BE2C (cell line): Measurements from ENCODE around the gene MBOAT7.

Experiments used
- DNase-seq: peaks from one replicate; pipeline ENCODE4 v3.0.0-alpha.2; 2020
- H3K27me3 ChIP-seq: fragments of 250-450 bp; sonication (Bioruptor Pico); 2 replicates; pipeline ENCODE4 v1.5.1; 2020; ENCODE audit warnings: mild to moderate bottlenecking
- H3K36me3 ChIP-seq: fragments of 250-450 bp; sonication (Bioruptor Pico); 2 replicates; pipeline ENCODE4 v1.5.1; 2020; ENCODE audit warnings: mild to moderate bottlenecking
- H3K4me1 ChIP-seq: fragments of 250-450 bp; sonication (Bioruptor Pico); 2 replicates; pipeline ENCODE4 v1.5.1; 2020
- H3K4me3 ChIP-seq: 2 replicates; pipeline ENCODE4 v1.5.1; 2011; ENCODE audit warnings: low read depth, low read length
- H3K9me3 ChIP-seq: fragments of 250-450 bp; sonication (Bioruptor Pico); 2 replicates; pipeline ENCODE4 v1.5.1; 2020
- TF ChIP-seq, protein P1 (sequence below): IDR thresholded peaks from 2 replicates; pipeline ENCODE4 v1.5.1; 2012; ENCODE audit warnings: mild to moderate bottlenecking, low read depth, low read length

MBOAT7 gene

DNA sequence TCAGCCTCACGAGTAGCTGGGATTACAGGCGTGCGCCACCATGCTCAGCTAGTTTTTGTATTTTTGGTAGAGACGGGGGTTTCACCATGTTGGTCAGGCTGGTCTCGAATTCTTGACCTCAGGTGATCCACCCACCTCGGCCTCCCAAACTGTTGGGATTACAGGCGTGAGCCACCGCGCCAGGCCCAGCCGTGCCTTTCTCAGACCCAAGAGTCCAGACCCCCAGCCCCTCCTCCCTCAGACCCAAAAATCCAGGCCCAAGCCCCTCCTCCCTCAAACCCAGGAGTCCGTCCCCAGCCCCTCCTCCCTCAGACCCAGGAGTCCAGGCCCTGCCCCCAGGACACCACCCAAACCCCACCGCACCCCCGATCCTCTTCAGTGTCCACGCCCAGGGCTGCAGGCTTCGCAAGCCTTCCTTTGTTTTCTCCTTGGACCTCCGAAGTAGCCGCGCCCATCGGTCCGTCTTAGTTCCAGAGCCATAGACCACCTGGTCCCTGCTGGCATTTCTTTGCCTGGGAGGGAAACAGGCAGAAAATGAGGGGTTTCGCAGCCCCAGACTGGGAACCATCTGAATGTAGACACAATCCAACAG, 20.1 kb downstream of the MBOAT7 start:
- Histone ChIP-seq H3K36me3 (no peaks in the 10 kb centered on the region), H3K27me3 (peaks cover 9% of the 10 kb centered on the region; the same call in 1 of the 2 replicates), H3K9me3 (no peaks in the 10 kb centered on the region), H3K4me3 (no peak overlapping the region), H3K4me1 (no peaks in the 10 kb centered on the region)
- TF ChIP-seq, protein P1, sequence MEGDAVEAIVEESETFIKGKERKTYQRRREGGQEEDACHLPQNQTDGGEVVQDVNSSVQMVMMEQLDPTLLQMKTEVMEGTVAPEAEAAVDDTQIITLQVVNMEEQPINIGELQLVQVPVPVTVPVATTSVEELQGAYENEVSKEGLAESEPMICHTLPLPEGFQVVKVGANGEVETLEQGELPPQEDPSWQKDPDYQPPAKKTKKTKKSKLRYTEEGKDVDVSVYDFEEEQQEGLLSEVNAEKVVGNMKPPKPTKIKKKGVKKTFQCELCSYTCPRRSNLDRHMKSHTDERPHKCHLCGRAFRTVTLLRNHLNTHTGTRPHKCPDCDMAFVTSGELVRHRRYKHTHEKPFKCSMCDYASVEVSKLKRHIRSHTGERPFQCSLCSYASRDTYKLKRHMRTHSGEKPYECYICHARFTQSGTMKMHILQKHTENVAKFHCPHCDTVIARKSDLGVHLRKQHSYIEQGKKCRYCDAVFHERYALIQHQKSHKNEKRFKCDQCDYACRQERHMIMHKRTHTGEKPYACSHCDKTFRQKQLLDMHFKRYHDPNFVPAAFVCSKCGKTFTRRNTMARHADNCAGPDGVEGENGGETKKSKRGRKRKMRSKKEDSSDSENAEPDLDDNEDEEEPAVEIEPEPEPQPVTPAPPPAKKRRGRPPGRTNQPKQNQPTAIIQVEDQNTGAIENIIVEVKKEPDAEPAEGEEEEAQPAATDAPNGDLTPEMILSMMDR, result no peak
- DNase-seq, result no peak

DNA sequence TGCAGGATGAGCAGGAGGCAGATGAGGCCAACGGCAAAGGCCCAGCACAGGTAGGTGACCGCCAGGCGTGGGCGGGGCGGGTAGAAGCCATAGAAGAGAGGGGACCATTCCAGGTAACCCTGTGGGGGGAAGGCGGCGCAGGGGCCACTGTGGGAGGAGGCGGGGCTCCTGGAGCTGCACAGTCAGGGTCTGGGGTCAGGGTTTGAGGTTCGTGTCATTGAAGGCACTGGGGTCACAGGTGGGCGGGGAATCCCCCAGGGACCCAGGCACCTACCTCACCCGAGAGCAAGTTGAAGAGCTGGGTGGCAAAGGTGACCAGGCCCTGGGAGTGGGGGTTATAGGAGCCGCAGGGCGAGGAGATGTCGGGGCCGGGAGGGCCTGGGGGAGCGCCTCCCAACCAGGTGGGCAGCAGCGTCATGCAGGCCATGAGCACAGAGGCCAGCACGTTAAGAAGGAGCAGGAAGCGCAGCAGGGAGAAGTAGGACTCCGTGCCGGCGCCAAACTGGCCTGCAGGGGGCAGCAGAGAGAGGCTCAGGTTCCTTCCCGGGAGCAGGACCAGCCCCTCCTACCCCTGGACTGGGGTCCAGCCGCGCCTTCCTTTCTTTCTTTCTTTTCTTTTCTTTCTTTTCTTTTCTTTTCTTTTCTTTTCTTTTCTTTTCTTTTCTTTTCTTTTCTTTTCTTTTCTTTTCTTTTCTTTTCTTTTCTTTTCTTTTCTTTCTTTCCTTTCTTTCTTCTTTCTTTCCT, 21.0 kb downstream of the MBOAT7 start:
- Histone ChIP-seq H3K4me3 (no peak overlapping the region), H3K9me3 (no peaks in the 10 kb centered on the region), H3K4me1 (no peaks in the 10 kb centered on the region), H3K36me3 (no peaks in the 10 kb centered on the region), H3K27me3 (peaks cover 6% of the 10 kb centered on the region; the same call in 1 of the 2 replicates)
- peak; percentile 94 for DNase-seq
- TF ChIP-seq, protein P1, result peak; percentile 89

GRCh38 chr19:54165222-54165621, 24.2 kb downstream of the MBOAT7 start:
- no peaks in the 10 kb centered on the region for H3K36me3 ChIP-seq
- no peak for DNase-seq
- H3K27me3 ChIP-seq, result no peaks in the 10 kb centered on the region; the same call in 1 of the 2 replicates
- TF ChIP-seq, protein P1, result no peak
- H3K9me3 ChIP-seq, result no peaks in the 10 kb centered on the region
- H3K4me1 ChIP-seq, result no peaks in the 10 kb centered on the region
- no peak overlapping the region for H3K4me3 ChIP-seq

- TF ChIP-seq, protein P1, result no peak
- Histone ChIP-seq H3K4me1 (no peaks in the 10 kb centered on the region), H3K27me3 (no peaks in the 10 kb centered on the region; the same call in 1 of the 2 replicates), H3K9me3 (no peaks in the 10 kb centered on the region), H3K4me3 (no peak overlapping the region), H3K36me3 (no peaks in the 10 kb centered on the region)
- DNase-seq, result peak; percentile 42
Measured at GRCh38 chr19:54164369-54165068, 24.9 kb downstream of the MBOAT7 start.

- Histone ChIP-seq H3K27me3 (no peaks in the 10 kb centered on the region), H3K4me3 (no peak overlapping the region), H3K36me3 (peaks cover 3% of the 10 kb centered on the region; the same call in 1 of the 2 replicates), H3K4me1 (no peaks in the 10 kb centered on the region), H3K9me3 (no peaks in the 10 kb centered on the region)
- DNase-seq, result no peak
- TF ChIP-seq, protein P1, result no peak
Measured at GRCh38 chr19:54162884-54163283, 26.5 kb downstream of the MBOAT7 start.
